ENCODE measurements around the gene KRTDAP.

KRTDAP gene

GRCh38 chr19:35486268-35486708 is 4.0 kb downstream of the KRTDAP start:
- Histone ChIP-seq H3K4me3 (replicated peaks; ENCODE audit: insufficient read depth, low read length) (no peak overlapping the region), H3K27ac (replicated peaks) (no peak overlapping the region), H3K27me3 (ENCODE audit: insufficient read depth, poor library complexity, severe bottlenecking) (peaks cover 6% of the 10 kb centered on the region)
- TF ChIP-seq POLR2AphosphoS5 (IDR thresholded peaks at IDR 0.05; ENCODE audit: low read depth): no peak
- no peak for TF ChIP-seq CTCF (IDR thresholded peaks at IDR 0.05; ENCODE audit: insufficient read depth, low read length)
- no peak for TF ChIP-seq GABPA (IDR thresholded peaks at IDR 0.05; ENCODE audit: low read depth)
- no peak for TF ChIP-seq SPI1 (IDR thresholded peaks at IDR 0.05; ENCODE audit: borderline replicate concordance, low read depth)
- no peak for TF ChIP-seq REST (IDR thresholded peaks at IDR 0.05; ENCODE audit: insufficient replicate concordance, low read depth)
- no peak for DNase-seq (ENCODE audit: low read depth in 1 of 2, low spot score in 1 of 2)

- TF ChIP-seq SPI1 (IDR thresholded peaks at IDR 0.05; ENCODE audit: borderline replicate concordance, low read depth) (no peak), CTCF (IDR thresholded peaks at IDR 0.05; ENCODE audit: insufficient read depth, low read length) (no peak), GABPA (IDR thresholded peaks at IDR 0.05; ENCODE audit: low read depth) (no peak), REST (IDR thresholded peaks at IDR 0.05; ENCODE audit: insufficient replicate concordance, low read depth) (no peak), POLR2AphosphoS5 (IDR thresholded peaks at IDR 0.05; ENCODE audit: low read depth) (no peak)
- Histone ChIP-seq H3K4me3 (replicated peaks; ENCODE audit: insufficient read depth, low read length) (no peak overlapping the region), H3K27me3 (ENCODE audit: insufficient read depth, poor library complexity, severe bottlenecking) (peaks cover 6% of the 10 kb centered on the region), H3K27ac (replicated peaks) (no peak overlapping the region)
- DNase-seq (ENCODE audit: low read depth in 1 of 2, low spot score in 1 of 2): no peak
Measured at GRCh38 chr19:35484252-35485036, 5.8 kb downstream of the KRTDAP start.

- TF ChIP-seq GABPA (IDR thresholded peaks at IDR 0.05; ENCODE audit: low read depth): no peak
- no peak for TF ChIP-seq POLR2AphosphoS5 (IDR thresholded peaks at IDR 0.05; ENCODE audit: low read depth)
- no peak for TF ChIP-seq SPI1 (IDR thresholded peaks at IDR 0.05; ENCODE audit: borderline replicate concordance, low read depth)
- TF ChIP-seq CTCF (IDR thresholded peaks at IDR 0.05; ENCODE audit: insufficient read depth, low read length): no peak
- TF ChIP-seq REST (IDR thresholded peaks at IDR 0.05; ENCODE audit: insufficient replicate concordance, low read depth): no peak
- Histone ChIP-seq H3K27me3 (ENCODE audit: insufficient read depth, poor library complexity, severe bottlenecking) (peaks cover 6% of the 10 kb centered on the region), H3K4me3 (replicated peaks; ENCODE audit: insufficient read depth, low read length) (no peak overlapping the region), H3K27ac (replicated peaks) (no peak overlapping the region)
- DNase-seq (ENCODE audit: low read depth in 1 of 2, low spot score in 1 of 2): no peak
Measured at GRCh38 chr19:35483089-35483488, 7.2 kb downstream of the KRTDAP start.
